ENCODE data around the gene BAHD1. TPM values are rescaled to one million over a fixed set of nuclear protein-coding genes. Genes with fewer than 3 reads are reported as not detected.
"Not testable (repeated sequence)": the region's sequence is repeated elsewhere in the genome, so short reads cannot be mapped to it uniquely, and the experiment has no call there.

Gene BAHD1
- total and polyA plus RNA-seq, 2 donors (not counting 3 experiments of a cell fraction or from before 2014, with no cell fraction given): 6.3 to 19.1 TPM

- H3K27me3 ChIP-seq (ENCODE audit: control insufficient read depth in 2 of 2, insufficient read depth in 2 of 2, low read length in 2 of 2): no peaks in the 10 kb centered on the region
- no peak overlapping the region for H3K27ac ChIP-seq (ENCODE audit: insufficient read depth, low read depth, low read length)
- H3K9ac ChIP-seq (replicated peaks; ENCODE audit: extremely low read depth, insufficient read depth, low read length): no peak overlapping the region
- intact Hi-C loops (cut with micrococcal nuclease): no loop called here
- H3K4me2 ChIP-seq (ENCODE audit: insufficient read depth, low read length): no peak overlapping the region
- H3K4me1 ChIP-seq (ENCODE audit: control insufficient read depth, extremely low read depth, insufficient read depth, low read length): no peaks in the 10 kb centered on the region
- no peak overlapping the region for H2AFZ ChIP-seq (ENCODE audit: low read depth, low read length)
- dilution Hi-C loops (cut with MboI; ENCODE audit: extremely low pct_ligation_motif_present, low sequenced_read_pairs): no loop called here
- DNase-seq (ENCODE audit: low read depth, low spot score) (no peak), FAIRE-seq (no peak)
- BruUV-seq (replicated peaks): no TSS peak
- H3K4me3 ChIP-seq (replicated peaks in 1 of 3; ENCODE audit: insufficient read depth in 1 of 3, low read depth in 1 of 3, low read length in 3 of 3): no peak overlapping the region
- H3K79me2 ChIP-seq (ENCODE audit: control insufficient read depth, insufficient read depth, low read length): peaks cover 18% of the 10 kb centered on the region
- no peaks in the 10 kb centered on the region for H3K9me1 ChIP-seq (replicated peaks; ENCODE audit: control insufficient read depth, extremely low read depth, insufficient read depth, low read length)
- CTCF ChIA-PET: interaction anchor here (2.0 kb wide), 1 partner anchor 173 kb away, joined by 5 read pairs; no protein-coding TSS in a partner anchor
- H3K36me3 ChIP-seq (ENCODE audit: control insufficient read depth in 2 of 2, extremely low read depth in 1 of 2, insufficient read depth in 2 of 2, low read length in 2 of 2): no peaks in the 10 kb centered on the region
- H3K9me3 ChIP-seq (replicated peaks; ENCODE audit: control insufficient read depth, insufficient read depth, low read length): no peaks in the 10 kb centered on the region
- POLR2A ChIA-PET: no interaction called here
- peaks cover 3% of the 10 kb centered on the region for H4K20me1 ChIP-seq (replicated peaks; ENCODE audit: control insufficient read depth, extremely low read depth, insufficient read depth, low read length)
- no peak for TF ChIP-seq POLR2A (IDR thresholded peaks at IDR 0.05; ENCODE audit: low read depth, low read length)
- TF ChIP-seq GATA2 (IDR thresholded peaks at IDR 0.05; ENCODE audit: insufficient read depth, insufficient read length, low read depth, low read length): no peak
- no peak for TF ChIP-seq POLR2AphosphoS5 (IDR thresholded peaks at IDR 0.05; ENCODE audit: insufficient read depth, low read depth, low read length)
- no peak for TF ChIP-seq JUN (IDR thresholded peaks at IDR 0.05; ENCODE audit: borderline replicate concordance, insufficient read depth, insufficient read length, low read depth)
- no peak for TF ChIP-seq CTCF (IDR thresholded peaks at IDR 0.05; ENCODE audit: extremely low read depth in 1 of 2, insufficient read depth in 1 of 2, low read depth in 1 of 2, low read length in 2 of 2)
- TF ChIP-seq MAX (IDR thresholded peaks at IDR 0.05; ENCODE audit: insufficient read depth, insufficient read length): no peak
- TF ChIP-seq EZH2 (IDR thresholded peaks at IDR 0.05; ENCODE audit: borderline replicate concordance, low read depth, low read length, severe bottlenecking): no peak
- TF ChIP-seq FOS (IDR thresholded peaks at IDR 0.05; ENCODE audit: borderline replicate concordance, insufficient read depth, low read length): no peak
- no peak for TF ChIP-seq MYC (IDR thresholded peaks at IDR 0.05; ENCODE audit: low read depth, low read length)
These were observed 11.7 kb downstream of the BAHD1 start for GRCh38 chr15:40452296-40453090.

GRCh38 chr15:40453941-40454340 lies 13.2 kb downstream of the BAHD1 start:
- POLR2A ChIA-PET; H3K4me1 ChIP-seq (ENCODE audit: control insufficient read depth, extremely low read depth, insufficient read depth, low read length); BruUV-seq (replicated peaks); H2AFZ ChIP-seq (ENCODE audit: low read depth, low read length); H4K20me1 ChIP-seq (replicated peaks; ENCODE audit: control insufficient read depth, extremely low read depth, insufficient read depth, low read length); H3K9me3 ChIP-seq (replicated peaks; ENCODE audit: control insufficient read depth, insufficient read depth, low read length); H3K4me3 ChIP-seq (replicated peaks in 1 of 3; ENCODE audit: insufficient read depth in 1 of 3, low read depth in 1 of 3, low read length in 3 of 3); H3K9ac ChIP-seq (replicated peaks; ENCODE audit: extremely low read depth, insufficient read depth, low read length); FAIRE-seq; H3K9me1 ChIP-seq (replicated peaks; ENCODE audit: control insufficient read depth, extremely low read depth, insufficient read depth, low read length); H3K27ac ChIP-seq (ENCODE audit: insufficient read depth, low read depth, low read length); H3K4me2 ChIP-seq (ENCODE audit: insufficient read depth, low read length); DNase-seq (ENCODE audit: low read depth, low spot score); dilution Hi-C loops (cut with MboI; ENCODE audit: extremely low pct_ligation_motif_present, low sequenced_read_pairs); H3K27me3 ChIP-seq (ENCODE audit: control insufficient read depth in 2 of 2, insufficient read depth in 2 of 2, low read length in 2 of 2); H3K36me3 ChIP-seq (ENCODE audit: control insufficient read depth in 2 of 2, extremely low read depth in 1 of 2, insufficient read depth in 2 of 2, low read length in 2 of 2); intact Hi-C loops (cut with micrococcal nuclease): not testable (repeated sequence)
- H3K79me2 ChIP-seq (ENCODE audit: control insufficient read depth, insufficient read depth, low read length): peaks cover 13% of the 10 kb centered on the region
- CTCF ChIA-PET: interaction anchor here (1.2 to 1.5 kb wide), 4 partner anchors 10 to 51 kb away, joined by 3 to 5 read pairs (median 4); partner anchors contain the start of gene BAHD1
